H1 (cell line): ENCODE results near the gene HORMAD2.

ENCODE experiments used
- CTCF ChIP-seq, 3 experiments: IDR thresholded peaks; 1 replicate in 2 of 3; 2 replicates in 1 of 3; pipeline versions ENCODE4 v1.5.1 to v1.6.1; 2011; ENCODE audit warnings: low read length in 3 of 3, mild to moderate bottlenecking in 3 of 3, inconsistent platforms in 2 of 3, low read depth in 1 of 3, moderate library complexity in 1 of 3; ENCODE audit not compliant: insufficient read depth in 1 of 3; ENCODE audit errors: control extremely low read depth in 1 of 3
- EZH2 ChIP-seq: fragments of 200-600 bp; sonication (generic); IDR thresholded peaks from 2 replicates; pipeline ENCODE4 v1.7.1; 2012; ENCODE audit warnings: low read depth, mild to moderate bottlenecking, moderate library complexity, low read length, inconsistent platforms; ENCODE audit not compliant: severe bottlenecking
- HDAC6 ChIP-seq: IDR thresholded peaks from one replicate; pipeline ENCODE4 v1.7.1; 2012; ENCODE audit warnings: low read depth, mild to moderate bottlenecking, inconsistent platforms, low read length, moderate library complexity
- JUND ChIP-seq: IDR thresholded peaks from 2 replicates; pipeline ENCODE4 v1.6.1; 2011; ENCODE audit warnings: mild to moderate bottlenecking, improper control_type of control experiment, low read length
- MAX ChIP-seq: IDR thresholded peaks from 2 replicates; pipeline ENCODE4 v1.6.1; 2012; ENCODE audit warnings: inconsistent platforms
- POLR2AphosphoS5 ChIP-seq: IDR thresholded peaks from 2 replicates; pipeline ENCODE4 v1.6.1; 2011; ENCODE audit warnings: low read depth, low read length
- RXRA ChIP-seq: IDR thresholded peaks from 2 replicates; pipeline ENCODE4 v1.6.1; 2011; ENCODE audit warnings: low read depth, mild to moderate bottlenecking, low read length, moderate library complexity; ENCODE audit not compliant: insufficient read depth

GRCh38 chr22:30222321-30222720, 142.1 kb downstream of the HORMAD2 start:
- TF ChIP-seq EZH2, result no peak
- no peak for TF ChIP-seq CTCF (IDR thresholded peaks at IDR 0.05; ENCODE audit: control extremely low read depth in 1 of 3, insufficient read depth in 1 of 3, low read depth in 1 of 3, low read length in 3 of 3)
- no peak for TF ChIP-seq MAX
- no peak for TF ChIP-seq POLR2AphosphoS5
- TF ChIP-seq RXRA, result no peak
- no peak for TF ChIP-seq JUND
- no peak for TF ChIP-seq HDAC6
